GM23338 (cell line): ENCODE results near the gene NPAS2. TPM values are rescaled to one million over a fixed set of nuclear protein-coding genes. Genes with fewer than 3 reads are reported as not detected.

Source experiments
- ATAC-seq: fragments of 200-7000 bp; cut with Tn5 transposase; 3 replicates; pipeline ENCODE4 v1.9.1; 2020
- DNase-seq: peaks from one replicate; pipeline ENCODE4 v3.0.0-alpha.2; 2015; ENCODE audit warnings: low spot score
- H2AFZ ChIP-seq: fragments of 200-600 bp; sonication (generic); 2 replicates; pipeline ENCODE4 v1.8.0; 2016; ENCODE audit warnings: antibody characterized with exemption, mild to moderate bottlenecking, moderate library complexity
- H3F3A ChIP-seq: fragments of 200-600 bp; sonication (generic); replicated peaks from 2 replicates; pipeline ENCODE4 v1.8.0; 2017; ENCODE audit warnings: antibody characterized with exemption, mixed run types, low read depth
- H3K27ac ChIP-seq: fragments of 200-600 bp; sonication (generic); 2 replicates; pipeline ENCODE4 v1.6.1; 2016; ENCODE audit warnings: low read depth
- H3K27me3 ChIP-seq: fragments of 200-600 bp; sonication (generic); 2 replicates; pipeline ENCODE4 v1.8.0; 2016; ENCODE audit warnings: mild to moderate bottlenecking, mixed run types, moderate library complexity; ENCODE audit not compliant: insufficient read depth
- H3K36me3 ChIP-seq: fragments of 200-600 bp; sonication (generic); 2 replicates; pipeline ENCODE4 v1.8.0; 2016; ENCODE audit warnings: mild to moderate bottlenecking; ENCODE audit not compliant: insufficient read depth
- H3K4me1 ChIP-seq: fragments of 200-600 bp; sonication (generic); 2 replicates; pipeline ENCODE4 v1.8.0; 2016; ENCODE audit warnings: mild to moderate bottlenecking, moderate library complexity; ENCODE audit not compliant: insufficient read depth
- H3K4me2 ChIP-seq: fragments of 200-600 bp; sonication (generic); 2 replicates; pipeline ENCODE4 v1.7.1; 2017; ENCODE audit warnings: mixed run types
- H3K4me3 ChIP-seq: fragments of 200-600 bp; sonication (generic); 2 replicates; pipeline ENCODE4 v1.6.1; 2016; ENCODE audit warnings: mixed run types
- H3K79me2 ChIP-seq: fragments of 200-600 bp; sonication (generic); replicated peaks from 2 replicates; pipeline ENCODE4 v1.8.0; 2017; ENCODE audit warnings: mild to moderate bottlenecking; ENCODE audit not compliant: insufficient read depth
- H3K9me2 ChIP-seq: fragments of 200-600 bp; sonication (generic); 2 replicates; pipeline ENCODE4 v1.8.0; 2017; ENCODE audit not compliant: insufficient read depth
- H4K20me1 ChIP-seq: fragments of 200-600 bp; sonication (generic); replicated peaks from 2 replicates; pipeline ENCODE4 v1.8.0; 2017; ENCODE audit warnings: mild to moderate bottlenecking; ENCODE audit not compliant: insufficient read depth
- H3K27ac Mint-ChIP-seq: 2 replicates; pipeline ENCODE4 v1.8.0; 2020; ENCODE audit warnings: inconsistent platforms, mild to moderate bottlenecking, moderate library complexity, mixed read lengths
- H3K27me3 Mint-ChIP-seq: 3 replicates; pipeline ENCODE4 v1.8.0; 2022; ENCODE audit warnings: low read depth, mild to moderate bottlenecking, moderate library complexity, mixed read lengths, inconsistent platforms; ENCODE audit not compliant: insufficient read depth, poor library complexity
- H3K36me3 Mint-ChIP-seq: 3 replicates; pipeline ENCODE4 v1.8.0; 2021; ENCODE audit warnings: low read depth, mild to moderate bottlenecking, inconsistent platforms, moderate library complexity, mixed read lengths
- H3K4me1 Mint-ChIP-seq: 3 replicates; pipeline ENCODE4 v1.8.0; 2020; ENCODE audit warnings: mild to moderate bottlenecking, inconsistent platforms, mixed read lengths
- H3K4me3 Mint-ChIP-seq: 3 replicates; pipeline ENCODE4 v1.8.0; 2021; ENCODE audit warnings: moderate library complexity, mild to moderate bottlenecking, inconsistent platforms, mixed read lengths
- H3K9me3 Mint-ChIP-seq: 3 replicates; pipeline ENCODE4 v1.8.0; 2020; ENCODE audit warnings: moderate library complexity, mild to moderate bottlenecking, inconsistent platforms, mixed read lengths
- CREB1 ChIP-seq: fragments of 250-450 bp; sonication (Bioruptor Pico); IDR thresholded peaks from 2 replicates; pipeline ENCODE4 v1.5.0; 2020; ENCODE audit warnings: low read depth, mild to moderate bottlenecking, moderate library complexity
- CTCF ChIP-seq, 2 experiments: fragments of 200-600 bp in 1 of 2; sonication (generic) in 1 of 2; conservative IDR thresholded peaks; 2 replicates each; pipeline versions ENCODE4 v1.5.1 to v1.6.1; 2016 to 2017; ENCODE audit warnings: antibody characterized with exemption in 2 of 2, low read depth in 2 of 2, mild to moderate bottlenecking in 2 of 2, moderate library complexity in 1 of 2
- ETS1 ChIP-seq: IDR thresholded peaks from 2 replicates; pipeline ENCODE4 v1.6.1; 2016; ENCODE audit warnings: antibody characterized with exemption
- EZH2 ChIP-seq: fragments of 200-600 bp; sonication (generic); IDR thresholded peaks from one replicate; pipeline ENCODE4 v1.8.0; 2017; ENCODE audit warnings: antibody characterized with exemption, mild to moderate bottlenecking, low read depth; ENCODE audit not compliant: unreplicated experiment
- EZH2phosphoT487 ChIP-seq: fragments of 200-600 bp; sonication (generic); IDR thresholded peaks from one replicate; pipeline ENCODE4 v1.8.1; 2018; ENCODE audit warnings: antibody characterized with exemption; ENCODE audit not compliant: unreplicated experiment
- JUNB ChIP-seq: IDR thresholded peaks from one replicate; pipeline ENCODE4 v1.6.1; 2016; ENCODE audit warnings: antibody characterized with exemption; ENCODE audit not compliant: unreplicated experiment
- NANOG ChIP-seq: IDR thresholded peaks from 2 replicates; pipeline ENCODE4 v1.6.1; 2016; ENCODE audit warnings: antibody characterized with exemption, borderline replicate concordance
- POLR2AphosphoS5 ChIP-seq: IDR thresholded peaks from 2 replicates; pipeline ENCODE4 v1.6.1; 2016; ENCODE audit warnings: antibody characterized with exemption, low read depth
- REST ChIP-seq: IDR thresholded peaks from one replicate; pipeline ENCODE4 v1.6.1; 2018; ENCODE audit warnings: antibody characterized with exemption; ENCODE audit not compliant: unreplicated experiment
- STAT1 ChIP-seq: IDR thresholded peaks from one replicate; pipeline ENCODE4 v1.6.1; 2016; ENCODE audit warnings: antibody characterized with exemption; ENCODE audit not compliant: unreplicated experiment
- ZNF114 ChIP-seq: fragments of 250-450 bp; sonication (Bioruptor Pico); IDR thresholded peaks from 2 replicates; pipeline ENCODE4 v1.5.0; 2020; ENCODE audit warnings: mild to moderate bottlenecking, moderate library complexity
- ZNF331 ChIP-seq: fragments of 250-450 bp; sonication (Bioruptor Pico); IDR thresholded peaks from 2 replicates; pipeline ENCODE4 v1.5.0; 2020; ENCODE audit warnings: low read depth, mild to moderate bottlenecking, moderate library complexity
- ZNF462 ChIP-seq: fragments of 250-450 bp; sonication (Bioruptor Pico); IDR thresholded peaks from 2 replicates; pipeline ENCODE4 v1.5.0; 2020; ENCODE audit warnings: mild to moderate bottlenecking, moderate library complexity
- polyA plus RNA-seq: library from polyadenylated mRNA; unstranded; fragments of >200 nt; fragmentation: Nextera tagmentation; extraction: Ambion mirVana; gene quantifications from 2 replicates; pipeline ENCODE4 v1.2.1, GENCODE V29; 2016
- total RNA-seq: library from RNA; depleted of rRNA; stranded (reverse); fragments of >200 nt; shearing (Covaris generic); gene quantifications from 2 replicates; pipeline ENCODE4 v1.2.3, GENCODE V29; 2014

Gene NPAS2
- total and polyA plus RNA-seq, 2 experiments from 2014 or later: 0.56 to 1.1 TPM

GRCh38 chr2:100887713-100888495, 68.0 kb downstream of the NPAS2 start:
- H3K36me3 Mint-ChIP-seq: no peaks in the 10 kb centered on the region
- Histone ChIP-seq H4K20me1 (no peaks in the 10 kb centered on the region), H3K36me3 (no peaks in the 10 kb centered on the region), H3F3A (no peaks in the 10 kb centered on the region), H3K27me3 (0 out of 2 replicates have a peak, but pooled peaks cover 4% of the 10 kb centered on the region), H3K79me2 (no peaks in the 10 kb centered on the region), H3K27ac (no peak overlapping the region), H2AFZ (no peak overlapping the region), H3K4me1 (peaks cover 32% of the 10 kb centered on the region), H3K9me2 (0 out of 2 replicates have a peak, but pooled peaks cover 11% of the 10 kb centered on the region), H3K4me2 (no peak overlapping the region), H3K4me3 (no peak overlapping the region)
- DNase-seq (no peak), ATAC-seq (peak; percentile 19; the same call in 2 of the 3 replicates)
- H3K4me1 Mint-ChIP-seq: peaks cover 46% of the 10 kb centered on the region
- no peaks in the 10 kb centered on the region for H3K9me3 Mint-ChIP-seq
- peaks cover 17% of the 10 kb centered on the region for H3K27me3 Mint-ChIP-seq
- TF ChIP-seq ETS1 (no peak), NANOG (no peak), EZH2 (no peak), STAT1 (no peak), REST (no peak), ZNF331 (CRISPR knock-in tag) (no peak), CTCF (conservative IDR thresholded peaks at IDR 0.05; ENCODE audit: low read depth in 2 of 2) (no peak), POLR2AphosphoS5 (no peak), JUNB (no peak), ZNF462 (CRISPR knock-in tag) (no peak), CREB1 (CRISPR knock-in tag) (no peak), ZNF114 (no peak), EZH2phosphoT487 (no peak)
- H3K4me3 Mint-ChIP-seq: no peak overlapping the region
- peak overlapping the region; percentile 50; the same call in 1 of the 2 replicates for H3K27ac Mint-ChIP-seq
